ENCODE measurements around the gene GCGR.
A peak's percentile ranks its signal among the peaks of the same experiment; 100 is the strongest.
"Not testable (repeated sequence)": the region's sequence is repeated elsewhere in the genome, so short reads cannot be mapped to it uniquely, and the experiment has no call there.

GCGR gene

GRCh38 chr17:81831957-81832607 lies 28.1 kb downstream of the GCGR start:
- peak; percentile 21 for DNase-seq (ENCODE audit: insufficient read length, low spot score)

GRCh38 chr17:81832608-81833159 lies 28.7 kb downstream of the GCGR start:
- FAIRE-seq (no peak), DNase-seq (ENCODE audit: insufficient read length, low spot score) (peak; percentile 26)

More at GRCh38 chr17:81831957-81832607, 28.1 kb downstream of the GCGR start:
- FAIRE-seq, result no peak

GRCh38 chr17:81833160-81833920 lies 29.4 kb downstream of the GCGR start, which contains the start of gene MCRIP1:
Gene MCRIP1, minus strand, starts transcription at chr17:81833291. Its CDS starts 8,785 bp downstream, at chr17:81824506.
- FAIRE-seq (peak; percentile 94), DNase-seq (ENCODE audit: insufficient read length, low spot score) (peak; percentile 94)

GRCh38 chr17:81833921-81834830 lies 30.2 kb downstream of the GCGR start:
- FAIRE-seq (no peak), DNase-seq (ENCODE audit: insufficient read length, low spot score) (no peak)

DNA sequence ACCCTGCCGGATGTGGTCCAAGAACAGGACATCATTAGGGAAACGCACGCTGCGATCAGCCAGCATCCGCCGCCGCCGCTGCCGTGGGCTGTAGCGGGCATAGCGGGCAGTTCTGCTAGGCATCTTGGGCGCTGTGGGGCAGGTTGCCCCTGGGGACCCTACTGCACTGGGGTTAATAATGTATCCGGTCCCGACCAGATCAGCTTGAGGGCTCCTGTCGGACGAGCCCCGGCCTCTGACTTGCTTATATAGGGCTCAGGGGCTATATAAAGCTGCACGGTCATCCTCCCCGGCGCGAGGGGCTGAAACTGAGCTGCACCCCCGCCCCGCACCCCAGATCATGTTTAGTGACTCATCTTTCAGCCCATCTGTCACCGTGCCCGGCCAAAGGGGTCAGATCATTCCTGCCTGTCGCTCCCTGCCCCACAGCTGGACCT lies 30.9 kb downstream of the GCGR start, which contains the start of gene PPP1R27:
PPP1R27 (minus strand) TSS at position 220 of the 437 bp plus-strand sequence; CDS start at position 123, 97 bp downstream.
- no peak for FAIRE-seq
- DNase-seq (ENCODE audit: insufficient read length, low spot score), result no peak

DNA sequence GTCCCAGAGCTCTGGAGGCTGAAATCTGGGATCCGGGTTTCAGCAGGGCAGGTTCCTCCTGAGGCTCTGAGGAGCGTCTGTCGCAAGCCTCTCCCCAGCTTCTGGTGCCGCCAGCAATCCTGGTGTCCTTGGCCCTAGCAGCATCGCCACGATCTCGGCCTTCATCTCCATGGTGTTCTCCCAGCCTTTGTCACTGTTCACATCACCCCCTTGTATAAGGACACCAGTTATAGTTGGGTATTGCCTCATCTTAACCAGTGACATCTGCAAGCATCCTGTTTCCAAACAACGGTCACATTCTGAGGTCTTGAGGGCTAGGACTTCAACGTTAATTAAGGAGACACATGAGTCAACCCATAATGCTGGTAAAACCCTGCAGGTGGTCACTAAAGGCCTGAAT lies 33.7 kb downstream of the GCGR start:
- no peak for DNase-seq (ENCODE audit: insufficient read length, low spot score)
- FAIRE-seq, result no peak

DNA sequence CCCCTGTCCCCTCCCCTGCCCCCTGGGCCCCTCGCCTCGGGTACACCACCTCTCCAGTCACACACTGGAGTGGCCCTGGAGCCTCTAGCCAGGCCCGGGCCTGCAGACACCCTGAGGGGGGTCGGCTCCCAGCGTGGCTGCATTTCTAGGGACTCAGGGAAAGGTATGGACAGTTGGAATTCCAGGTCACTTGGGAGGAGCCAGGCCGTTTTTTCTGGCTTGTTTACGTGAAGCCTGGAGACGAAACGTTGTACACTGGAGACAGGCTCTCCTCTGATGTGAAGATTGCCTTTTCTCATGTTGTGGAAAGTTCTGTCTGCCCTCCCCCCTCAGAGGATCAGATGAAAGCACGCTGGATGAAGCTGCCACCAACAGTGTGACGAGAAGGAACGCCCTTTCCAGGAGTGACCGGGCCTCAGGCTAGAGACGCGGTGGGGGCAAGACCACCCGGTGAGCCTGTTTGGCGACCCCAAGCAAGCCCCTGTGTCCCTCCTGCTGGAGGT lies 34.9 kb downstream of the GCGR start:
- no peak for FAIRE-seq
- DNase-seq (ENCODE audit: insufficient read length, low spot score), result no peak

DNA sequence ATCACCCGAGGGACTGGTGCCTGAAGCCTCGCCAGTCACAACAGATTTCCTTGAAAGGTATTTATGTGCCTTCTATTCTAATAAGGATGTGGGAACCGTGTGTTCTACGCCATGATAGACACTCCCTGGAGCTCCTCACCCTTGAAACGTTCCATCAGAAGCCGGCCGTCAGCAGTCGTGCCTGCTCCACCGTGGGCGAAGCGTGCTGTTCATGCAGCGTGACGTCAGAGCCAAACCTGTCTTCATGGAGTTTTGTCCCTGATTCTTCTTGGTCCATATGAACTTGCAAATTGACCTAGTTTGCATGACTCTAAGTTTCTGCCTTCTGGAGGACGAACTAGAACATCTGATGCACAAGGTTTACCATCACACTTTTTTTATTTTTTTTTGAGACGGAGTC lies 35.4 kb downstream of the GCGR start:
- DNase-seq (ENCODE audit: insufficient read length, low spot score) (no peak), FAIRE-seq (no peak)

- not testable (repeated sequence) for DNase-seq (ENCODE audit: insufficient read length, low spot score); FAIRE-seq
Observed at GRCh38 chr17:81840059-81840458, 36.1 kb downstream of the GCGR start.

DNA sequence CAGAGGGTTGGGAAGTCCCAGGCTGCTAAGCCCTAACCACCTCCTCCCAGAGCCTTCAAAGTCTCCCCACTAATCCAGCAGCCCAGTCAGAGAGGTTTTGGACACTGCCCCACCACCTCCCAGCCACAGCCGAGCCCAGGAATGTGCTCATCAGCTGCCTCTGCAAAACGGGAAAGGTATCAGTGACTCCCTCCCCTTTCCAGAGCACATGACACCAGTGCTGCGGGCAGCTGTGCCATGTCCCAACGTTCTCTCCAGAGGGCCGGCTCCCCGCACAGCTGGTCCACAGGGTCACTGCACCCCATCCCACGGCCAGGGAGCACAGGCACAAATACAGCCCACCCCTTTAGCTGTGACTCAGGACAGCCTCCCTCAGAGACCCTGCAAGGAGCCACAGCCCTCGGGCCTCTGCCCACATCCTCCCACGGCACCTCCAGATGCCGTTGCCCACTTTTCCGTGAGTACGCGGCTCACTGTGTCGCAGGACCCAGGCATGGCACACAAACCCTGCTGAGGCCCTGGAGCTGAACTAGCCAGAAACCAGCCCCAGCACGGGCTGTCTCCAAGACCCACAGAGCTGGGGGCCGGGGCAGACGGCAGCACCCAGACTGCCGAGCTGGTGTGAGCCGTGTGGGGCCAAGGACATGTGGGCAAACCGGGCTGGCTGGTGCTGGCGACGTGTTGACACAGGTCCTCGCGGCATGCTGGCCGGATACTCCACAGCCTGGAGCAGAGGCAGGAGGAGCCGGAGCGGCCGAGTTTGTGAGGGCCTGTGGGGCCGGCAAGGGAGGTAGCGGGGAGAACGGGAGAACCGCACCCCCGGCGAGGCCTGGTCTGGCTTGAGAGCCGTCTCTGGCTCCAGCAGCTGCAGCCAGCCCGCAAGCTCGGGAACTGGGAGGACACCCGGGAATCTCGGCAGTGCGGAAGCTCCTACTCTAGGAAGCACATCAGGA lies 37.2 kb downstream of the GCGR start:
- DNase-seq (ENCODE audit: insufficient read length, low spot score) (no peak), FAIRE-seq (no peak)

DNA sequence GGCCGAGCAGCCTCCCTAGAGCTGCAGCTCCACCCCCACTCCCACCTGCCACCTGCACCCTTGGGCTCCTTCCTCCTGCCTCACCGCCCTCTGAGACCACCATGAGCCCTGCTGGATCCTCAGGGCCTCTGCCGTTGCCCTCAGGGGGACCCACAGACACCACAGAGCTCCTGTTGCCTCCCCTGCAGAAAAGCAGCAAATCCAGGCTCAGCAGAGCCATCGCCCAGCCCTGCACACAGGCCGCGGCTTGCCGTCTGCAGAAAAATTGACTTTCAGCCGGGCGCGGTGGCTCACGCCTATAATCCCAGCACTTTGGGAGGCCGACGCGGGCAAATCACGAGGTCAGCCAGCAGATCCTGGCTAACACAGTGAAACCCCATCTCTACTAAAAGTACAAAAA lies 37.9 kb downstream of the GCGR start:
- FAIRE-seq, result no peak

DNA sequence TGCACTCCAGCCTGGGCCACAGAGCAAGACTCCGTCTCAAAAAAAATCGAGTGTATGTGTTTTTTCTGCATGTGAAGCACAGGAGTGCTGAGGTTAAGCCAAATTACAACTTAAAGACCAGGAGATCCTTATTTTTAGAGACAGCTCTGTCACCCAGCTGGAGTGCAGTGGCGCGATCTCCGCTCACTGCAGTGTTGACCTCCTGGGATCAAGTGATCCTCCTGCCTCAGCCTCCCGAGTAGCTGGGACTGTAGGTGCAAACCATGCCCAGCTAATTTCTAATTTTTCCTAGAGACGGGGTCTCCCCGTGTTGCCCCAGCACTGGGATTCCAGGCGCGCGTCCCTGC lies 38.4 kb downstream of the GCGR start:
- FAIRE-seq (no peak), DNase-seq (ENCODE audit: insufficient read length, low spot score) (no peak)

More for the DNA sequence above, 37.9 kb downstream of the GCGR start:
- no peak for DNase-seq (ENCODE audit: insufficient read length, low spot score)

GRCh38 chr17:81842725-81843504 lies 39.0 kb downstream of the GCGR start:
- DNase-seq (ENCODE audit: insufficient read length, low spot score) (no peak), FAIRE-seq (peak; percentile 81)

DNA sequence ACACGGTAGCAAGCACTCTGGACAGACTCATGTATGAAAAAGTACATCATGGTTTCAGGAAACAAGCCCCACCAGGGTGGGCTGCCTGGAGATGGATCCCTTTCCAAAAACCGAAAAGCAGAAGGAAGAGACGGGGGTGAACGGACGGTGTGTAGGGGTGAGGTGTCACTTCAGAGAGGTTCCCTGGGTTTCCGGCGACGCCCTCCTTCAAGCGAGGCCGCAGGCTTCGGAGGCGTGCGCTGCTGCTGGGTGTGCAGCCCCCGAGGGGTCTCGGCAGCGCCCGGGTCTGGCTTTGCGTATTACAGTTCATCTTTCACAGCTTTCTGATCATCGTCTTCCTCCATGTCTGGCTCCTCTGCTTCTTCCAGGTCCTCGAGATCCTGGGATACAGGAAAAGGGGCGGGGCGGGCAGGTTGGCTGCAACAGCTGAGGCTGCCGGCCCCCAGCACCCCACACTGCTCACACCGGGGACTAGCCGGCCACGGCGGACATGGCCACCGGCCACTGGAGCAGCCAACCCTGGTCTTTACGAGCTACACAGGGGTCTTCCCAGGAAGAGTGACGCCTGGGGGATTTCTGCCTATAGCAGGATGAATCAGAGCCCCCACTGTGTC lies 39.9 kb downstream of the GCGR start:
- no peak for DNase-seq (ENCODE audit: insufficient read length, low spot score)
- no peak for FAIRE-seq

- DNase-seq (ENCODE audit: insufficient read length, low spot score), result no peak
- no peak for FAIRE-seq
Observed at GRCh38 chr17:81844327-81844851, 40.4 kb downstream of the GCGR start.

DNA sequence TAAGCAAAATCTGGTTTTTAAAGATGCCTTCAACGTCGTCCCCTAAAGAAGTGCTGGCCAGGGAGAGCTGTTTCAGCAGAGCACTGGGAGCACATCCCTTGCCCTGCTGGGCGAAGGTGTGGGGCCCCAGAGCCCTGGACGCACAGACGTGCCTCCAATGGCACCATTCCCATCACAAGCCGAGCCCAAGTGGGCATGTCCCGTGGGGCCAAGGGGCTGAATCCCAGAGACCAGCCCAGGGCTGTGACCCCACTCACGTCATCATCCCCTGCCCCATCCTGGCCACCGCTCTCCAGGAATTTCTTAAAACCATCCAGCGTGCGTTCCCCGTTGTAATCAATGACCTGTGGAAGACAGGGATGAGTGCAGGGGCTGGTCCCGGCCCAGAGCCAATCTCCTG lies 40.9 kb downstream of the GCGR start:
- DNase-seq (ENCODE audit: insufficient read length, low spot score), result no peak

DNA sequence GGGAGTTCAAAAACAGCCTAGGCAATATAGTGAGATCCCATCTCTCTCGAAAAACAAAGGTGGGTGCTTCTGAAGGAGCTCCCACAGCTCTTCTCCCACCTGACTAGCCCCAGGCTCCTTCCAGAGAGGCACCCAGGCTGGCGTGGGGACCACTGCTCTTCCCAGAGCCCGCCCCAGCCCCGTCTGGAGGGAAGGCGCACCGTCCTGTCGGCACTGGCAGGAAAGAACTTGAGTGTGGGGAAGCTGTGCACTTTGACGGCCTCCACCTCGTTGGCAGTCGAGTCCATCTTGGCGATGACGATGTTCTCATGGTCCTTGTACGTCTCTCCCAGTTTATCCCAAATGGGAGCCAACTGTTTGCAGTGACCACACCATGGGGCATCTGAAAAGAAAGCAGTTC lies 41.4 kb downstream of the GCGR start:
- DNase-seq (ENCODE audit: insufficient read length, low spot score) (no peak), FAIRE-seq (no peak)

More for the DNA sequence above, 40.9 kb downstream of the GCGR start:
- FAIRE-seq, result no peak
